GM12878 (cell line): ENCODE measurements around the gene MBTPS2. TPM values are rescaled to one million over a fixed set of nuclear protein-coding genes. Genes with fewer than 3 reads are reported as not detected.

ENCODE experiments used
- ATAC-seq: fragments of 200-7000 bp; cut with Tn5 transposase; 3 replicates; pipeline ENCODE4 v1.9.1; 2020; ENCODE audit warnings: mild to moderate bottlenecking, moderate library complexity
- BruUV-seq: library from RNA; stranded (reverse); fragments of 400-500 nt; replicated peaks from 2 replicates; lab custom pipeline; 2021; lab: Mats Ljungman, UMichigan
- CTCF ChIA-PET: fragments of 300-600 bp; sonication (Branson Sonifier 250); formaldehyde crosslinking; extraction: SDS; loops from one replicate; lab custom pipeline; 2021; ENCODE audit warnings: inconsistent platforms; lab: Yijun Ruan, JAX
- POLR2A ChIA-PET: fragments of 350-600 bp; formaldehyde crosslinking; extraction: SDS; loops from one replicate; lab custom pipeline; 2021; ENCODE audit warnings: inconsistent platforms; lab: Charles Lee
- RAD21 ChIA-PET: fragments of 300-600 bp; sonication (Branson Sonifier 250); formaldehyde crosslinking; loops from one replicate; lab custom pipeline; 2023; ENCODE audit warnings: antibody characterized with exemption; ENCODE audit not compliant: unreplicated experiment; lab: Charles Lee
- SMC1A ChIA-PET: fragments of 300-600 bp; sonication (Branson Sonifier 250); formaldehyde crosslinking; loops from one replicate; lab custom pipeline; 2023; ENCODE audit not compliant: unreplicated experiment, uncharacterized antibody; lab: Charles Lee
- DNase-seq: peaks from one replicate; pipeline ENCODE4 v3.0.0-alpha.2; 2011; ENCODE audit warnings: low read depth, low spot score
- FAIRE-seq: peaks from 3 replicates; lab custom pipeline; 2011; peaks lifted over from hg19 to GRCh38; lab: Jason Lieb, UNC
- H2AFZ ChIP-seq: 2 replicates; pipeline ENCODE4 v1.6.0; 2011; ENCODE audit warnings: low read depth, low read length, control low read depth; ENCODE audit not compliant: control insufficient read depth
- H3K27ac ChIP-seq: 2 replicates; pipeline ENCODE4 v1.5.1; 2011; ENCODE audit warnings: control low read depth; ENCODE audit not compliant: control insufficient read depth, insufficient read depth
- H3K27me3 ChIP-seq, 2 experiments: replicated peaks in 1 of 2; 2 replicates each; pipeline versions ENCODE4 v1.6.0 to v1.6.1; 2011; ENCODE audit warnings: low read length in 1 of 2; ENCODE audit not compliant: control insufficient read depth in 2 of 2, insufficient read depth in 2 of 2
- H3K36me3 ChIP-seq, 2 experiments: 2 replicates each; pipeline ENCODE4 v1.5.1; 2011; ENCODE audit warnings: low read length in 1 of 2; ENCODE audit not compliant: control insufficient read depth in 2 of 2, insufficient read depth in 2 of 2
- H3K4me1 ChIP-seq: 2 replicates; pipeline ENCODE4 v1.6.1; 2011; ENCODE audit warnings: mild to moderate bottlenecking, low read length, moderate library complexity, mixed read lengths; ENCODE audit not compliant: control insufficient read depth, insufficient read depth
- H3K4me2 ChIP-seq: 2 replicates; pipeline ENCODE4 v1.6.0; 2011; ENCODE audit warnings: control low read depth; ENCODE audit not compliant: control insufficient read depth, insufficient read depth
- H3K4me3 ChIP-seq: fragments of 200-600 bp; sonication (generic); 2 replicates; pipeline ENCODE4 v1.5.1; 2016
- H3K79me2 ChIP-seq: 2 replicates; pipeline ENCODE4 v1.6.0; 2011; ENCODE audit warnings: low read length; ENCODE audit not compliant: control insufficient read depth, insufficient read depth
- H3K9ac ChIP-seq: 2 replicates; pipeline ENCODE4 v1.8.0; 2011; ENCODE audit warnings: low read length, control low read depth, mixed read lengths; ENCODE audit not compliant: control insufficient read depth, insufficient read depth
- H3K9me3 ChIP-seq: replicated peaks from 3 replicates; pipeline ENCODE4 v1.5.1; 2011; ENCODE audit warnings: mild to moderate bottlenecking, low read length; ENCODE audit not compliant: control insufficient read depth, insufficient read depth
- H4K20me1 ChIP-seq: 2 replicates; pipeline ENCODE4 v1.6.0; 2011; ENCODE audit not compliant: control insufficient read depth, insufficient read depth
- CREB1 ChIP-seq: IDR thresholded peaks from 2 replicates; pipeline ENCODE4 v1.6.1; 2012; ENCODE audit warnings: low read depth, mild to moderate bottlenecking, inconsistent platforms
- CREM ChIP-seq: IDR thresholded peaks from 2 replicates; pipeline ENCODE4 v1.6.1; 2014; ENCODE audit warnings: antibody characterized with exemption, low read depth
- CUX1 ChIP-seq: IDR thresholded peaks from 2 replicates; pipeline ENCODE4 v1.6.1; 2012; ENCODE audit warnings: improper control_type of control experiment, low read depth, low read length; ENCODE audit not compliant: insufficient replicate concordance
- EED ChIP-seq: sonication (generic); IDR thresholded peaks from 2 replicates; pipeline ENCODE4 v1.6.1; 2016; ENCODE audit warnings: antibody characterized with exemption, low read depth
- IKZF2 ChIP-seq, 2 experiments: fragments of 450-650 bp; IDR thresholded peaks; 2 replicates each; pipeline ENCODE4 v1.6.1; 2017; ENCODE audit warnings: mild to moderate bottlenecking in 2 of 2, moderate library complexity in 2 of 2
- JUNB ChIP-seq: IDR thresholded peaks from 2 replicates; pipeline ENCODE4 v1.6.1; 2016; ENCODE audit warnings: antibody characterized with exemption, mild to moderate bottlenecking
- NFIC ChIP-seq: IDR thresholded peaks from 2 replicates; pipeline ENCODE4 v1.6.1; 2012; ENCODE audit warnings: low read depth, mild to moderate bottlenecking, inconsistent platforms, low read length, moderate library complexity
- RUNX3 ChIP-seq: IDR thresholded peaks from 2 replicates; pipeline ENCODE4 v1.6.1; 2012; ENCODE audit warnings: low read length, inconsistent platforms
- TARDBP ChIP-seq: IDR thresholded peaks from 2 replicates; pipeline ENCODE4 v1.6.1; 2016; ENCODE audit warnings: borderline replicate concordance
- WGBS: methylation state at CpG from one replicate; pipeline ENCODE4 v1.1.6; 2016; ENCODE audit warnings: low lambda C conversion rate; ENCODE audit not compliant: insufficient replicate concordance, insufficient coverage; ENCODE audit errors: missing lambda C conversion rate; 5-methylcytosine and 5-hydroxymethylcytosine counted together
- in situ Hi-C: fragments of 300-500 bp; cut with MboI; formaldehyde crosslinking; loops from 9 replicates; pipeline ENCODE4 v1.14.3; 2018; ENCODE audit warnings: mixed read lengths
- intact Hi-C: fragments of 100-400 bp; cut with micrococcal nuclease; formaldehyde crosslinking; loops from one replicate; pipeline ENCODE4 v1.14.2; 2022; ENCODE audit not compliant: unreplicated experiment
- polyA plus RNA-seq, 11 experiments: library from polyadenylated mRNA; depleted of rRNA in 4 of 11; unstranded in 6 of 11; stranded (reverse) in 5 of 11; fragments of >200 nt; fragmentation: Nextera tagmentation in 4 of 11; fragmentation: Illumina TruSeq in 1 of 11; extraction: Ambion mirVana in 4 of 11; extraction: Trizol in 1 of 11; gene quantifications; 1 replicate in 1 of 11; 2 replicates in 10 of 11; pipeline versions ENCODE4 v1.2.1 to v1.2.3, GENCODE V29; 2011 to 2016; ENCODE audit warnings: inconsistent platforms in 2 of 11, missing spikeins in 2 of 11, low read depth in 1 of 11
- total RNA-seq, 4 experiments: library from RNA; depleted of rRNA in 3 of 4; stranded (reverse); fragments of >200 nt in 3 of 4; fragmentation: Illumina TruSeq in 1 of 4; extraction: Trizol in 1 of 4; gene quantifications; 2 replicates each; pipeline versions ENCODE4 v1.2.1 to v1.2.3, GENCODE V29; 2013 to 2021
- TF ChIP-seq, protein P1 (sequence below): fragments of 450-650 bp; IDR thresholded peaks from 2 replicates; pipeline ENCODE4 v1.6.1; 2016; ENCODE audit warnings: mild to moderate bottlenecking, moderate library complexity, borderline replicate concordance

MBTPS2 gene
- total and polyA plus RNA-seq, 10 of the 15 experiments (the other 5 are each of a cell fraction or from before 2014, with no cell fraction given): 2.6 to 11.0 (median 8.0) TPM

GRCh38 chrX:21926116-21926515 lies 86.7 kb downstream of the MBTPS2 start (continued):
- no peak for TF ChIP-seq CUX1

DNA sequence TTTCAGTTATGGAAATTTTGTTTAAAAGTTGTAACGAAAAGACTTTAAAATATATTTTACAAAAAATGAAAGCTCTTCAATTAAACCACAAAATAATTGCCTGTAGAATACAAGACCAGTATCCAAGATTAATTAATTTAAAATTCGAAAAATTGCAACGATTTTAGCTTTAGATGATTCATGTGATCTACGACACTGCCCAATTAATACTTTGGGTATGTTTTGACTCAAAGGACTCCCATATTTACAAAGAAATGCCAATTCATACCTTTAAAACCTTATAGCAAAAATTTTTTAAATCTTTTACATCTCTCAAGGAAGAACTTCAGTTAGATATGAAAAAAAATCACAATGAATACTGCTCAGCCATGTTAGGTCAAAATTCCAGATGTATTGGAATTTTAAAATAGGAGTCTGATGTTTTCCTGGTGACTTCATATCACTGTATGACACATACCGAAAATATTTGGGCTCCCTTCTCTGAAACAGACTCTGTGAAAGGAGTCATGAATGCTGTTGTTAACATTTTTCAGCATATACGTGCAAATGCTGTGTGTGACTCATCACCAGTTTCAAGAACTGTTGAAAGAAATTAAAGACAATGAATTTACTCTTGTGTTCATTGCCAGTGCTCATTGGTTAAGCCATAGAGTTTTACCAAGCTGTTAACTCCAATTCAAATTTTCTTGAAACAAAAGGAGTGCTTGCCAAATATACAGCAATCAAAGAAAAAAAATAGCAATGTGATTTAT lies 87.3 kb downstream of the MBTPS2 start:
- H3K9ac ChIP-seq: no peak overlapping the region
- no peaks in the 10 kb centered on the region for H3K27me3 ChIP-seq
- H3K4me2 ChIP-seq: 0 out of 2 replicates have a peak overlapping the region, but pooled peaks have one; percentile 48
- no TSS peak for BruUV-seq
- H3K4me3 ChIP-seq: no peak overlapping the region
- ChIA-PET RAD21 (no interaction called here), POLR2A (no interaction called here), SMC1A (interaction anchor here (1.3 kb wide), 1 partner anchor 35 kb away, joined by 3 read pairs; no protein-coding TSS in a partner anchor), CTCF (no interaction called here)
- no peaks in the 10 kb centered on the region for H3K9me3 ChIP-seq
- no peak overlapping the region for H3K27ac ChIP-seq
- no peaks in the 10 kb centered on the region for H3K4me1 ChIP-seq
- 10% methylated on average over 6 of the region's 6 CpGs for WGBS
- no peaks in the 10 kb centered on the region for H3K36me3 ChIP-seq
- intact Hi-C loops: no loop called here
- H4K20me1 ChIP-seq: no peaks in the 10 kb centered on the region
- H2AFZ ChIP-seq: no peak overlapping the region
- peak; percentile 54 for FAIRE-seq
- in situ Hi-C loops: no loop called here
- peak; percentile 70; the same call in 1 of the 2 replicates for TF ChIP-seq JUNB
- TF ChIP-seq, protein P1, sequence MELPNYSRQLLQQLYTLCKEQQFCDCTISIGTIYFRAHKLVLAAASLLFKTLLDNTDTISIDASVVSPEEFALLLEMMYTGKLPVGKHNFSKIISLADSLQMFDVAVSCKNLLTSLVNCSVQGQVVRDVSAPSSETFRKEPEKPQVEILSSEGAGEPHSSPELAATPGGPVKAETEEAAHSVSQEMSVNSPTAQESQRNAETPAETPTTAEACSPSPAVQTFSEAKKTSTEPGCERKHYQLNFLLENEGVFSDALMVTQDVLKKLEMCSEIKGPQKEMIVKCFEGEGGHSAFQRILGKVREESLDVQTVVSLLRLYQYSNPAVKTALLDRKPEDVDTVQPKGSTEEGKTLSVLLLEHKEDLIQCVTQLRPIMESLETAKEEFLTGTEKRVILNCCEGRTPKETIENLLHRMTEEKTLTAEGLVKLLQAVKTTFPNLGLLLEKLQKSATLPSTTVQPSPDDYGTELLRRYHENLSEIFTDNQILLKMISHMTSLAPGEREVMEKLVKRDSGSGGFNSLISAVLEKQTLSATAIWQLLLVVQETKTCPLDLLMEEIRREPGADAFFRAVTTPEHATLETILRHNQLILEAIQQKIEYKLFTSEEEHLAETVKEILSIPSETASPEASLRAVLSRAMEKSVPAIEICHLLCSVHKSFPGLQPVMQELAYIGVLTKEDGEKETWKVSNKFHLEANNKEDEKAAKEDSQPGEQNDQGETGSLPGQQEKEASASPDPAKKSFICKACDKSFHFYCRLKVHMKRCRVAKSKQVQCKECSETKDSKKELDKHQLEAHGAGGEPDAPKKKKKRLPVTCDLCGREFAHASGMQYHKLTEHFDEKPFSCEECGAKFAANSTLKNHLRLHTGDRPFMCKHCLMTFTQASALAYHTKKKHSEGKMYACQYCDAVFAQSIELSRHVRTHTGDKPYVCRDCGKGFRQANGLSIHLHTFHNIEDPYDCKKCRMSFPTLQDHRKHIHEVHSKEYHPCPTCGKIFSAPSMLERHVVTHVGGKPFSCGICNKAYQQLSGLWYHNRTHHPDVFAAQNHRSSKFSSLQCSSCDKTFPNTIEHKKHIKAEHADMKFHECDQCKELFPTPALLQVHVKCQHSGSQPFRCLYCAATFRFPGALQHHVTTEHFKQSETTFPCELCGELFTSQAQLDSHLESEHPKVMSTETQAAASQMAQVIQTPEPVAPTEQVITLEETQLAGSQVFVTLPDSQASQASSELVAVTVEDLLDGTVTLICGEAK: no peak
- peak; percentile 40 to 56; a peak in 3 of 4 replicates for TF ChIP-seq IKZF2 (IDR thresholded peaks at IDR 0.05)
- TF ChIP-seq CREM: peak; percentile 51; the same call in 1 of the 2 replicates
- TF ChIP-seq EED: peak; percentile 39; the same call in 1 of the 2 replicates
- no peak for TF ChIP-seq TARDBP
- TF ChIP-seq CREB1: 0 out of 2 replicates have a peak, but pooled peaks have one; percentile 14
- peak; percentile 10; the same call in 1 of the 2 replicates for TF ChIP-seq RUNX3
- TF ChIP-seq NFIC: peak; percentile 29; the same call in 1 of the 2 replicates
- no peaks in the 10 kb centered on the region for H3K79me2 ChIP-seq
- peak; percentile 68 for ATAC-seq
- DNase-seq: no peak
